ENCODE measurements around the gene KIF16B.

Gene KIF16B

DNA sequence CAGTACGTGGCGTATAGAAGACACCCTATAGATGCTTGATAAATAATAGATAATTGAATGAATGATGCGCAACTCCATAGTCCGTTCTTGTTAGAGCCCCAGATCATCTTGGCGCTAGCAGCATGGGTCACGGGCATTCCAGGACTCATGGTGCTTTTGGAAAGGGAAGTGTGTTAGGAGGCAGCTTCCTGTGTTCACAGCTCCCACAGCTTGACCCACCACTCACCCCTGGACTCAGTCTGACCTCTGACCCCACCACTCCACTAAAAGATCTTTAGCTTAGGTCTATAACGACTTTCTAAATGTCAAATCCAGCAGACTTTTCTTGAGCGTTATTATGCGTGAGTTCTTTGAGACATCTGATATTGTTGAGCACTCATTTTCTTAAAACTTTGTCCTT lies 35.8 kb upstream of the KIF16B start:
- Histone ChIP-seq H3K36me3 (ENCODE audit: control insufficient read depth, insufficient read depth, low read length) (no peaks in the 10 kb centered on the region), H3K4me3 (replicated peaks; ENCODE audit: low read depth, low read length) (no peak overlapping the region), H3K27me3 (replicated peaks; ENCODE audit: control insufficient read depth, insufficient read depth, low read length) (no peaks in the 10 kb centered on the region)
- DNase-seq (ENCODE audit: extremely low read depth, insufficient read length): no peak
- TF ChIP-seq, protein P1, sequence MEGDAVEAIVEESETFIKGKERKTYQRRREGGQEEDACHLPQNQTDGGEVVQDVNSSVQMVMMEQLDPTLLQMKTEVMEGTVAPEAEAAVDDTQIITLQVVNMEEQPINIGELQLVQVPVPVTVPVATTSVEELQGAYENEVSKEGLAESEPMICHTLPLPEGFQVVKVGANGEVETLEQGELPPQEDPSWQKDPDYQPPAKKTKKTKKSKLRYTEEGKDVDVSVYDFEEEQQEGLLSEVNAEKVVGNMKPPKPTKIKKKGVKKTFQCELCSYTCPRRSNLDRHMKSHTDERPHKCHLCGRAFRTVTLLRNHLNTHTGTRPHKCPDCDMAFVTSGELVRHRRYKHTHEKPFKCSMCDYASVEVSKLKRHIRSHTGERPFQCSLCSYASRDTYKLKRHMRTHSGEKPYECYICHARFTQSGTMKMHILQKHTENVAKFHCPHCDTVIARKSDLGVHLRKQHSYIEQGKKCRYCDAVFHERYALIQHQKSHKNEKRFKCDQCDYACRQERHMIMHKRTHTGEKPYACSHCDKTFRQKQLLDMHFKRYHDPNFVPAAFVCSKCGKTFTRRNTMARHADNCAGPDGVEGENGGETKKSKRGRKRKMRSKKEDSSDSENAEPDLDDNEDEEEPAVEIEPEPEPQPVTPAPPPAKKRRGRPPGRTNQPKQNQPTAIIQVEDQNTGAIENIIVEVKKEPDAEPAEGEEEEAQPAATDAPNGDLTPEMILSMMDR (IDR thresholded peaks at IDR 0.05; ENCODE audit: insufficient read depth, low read length, poor library complexity, severe bottlenecking): no peak

GRCh38 chr20:16608277-16608650 lies 35.0 kb upstream of the KIF16B start:
- H3K27me3 ChIP-seq (replicated peaks; ENCODE audit: control insufficient read depth, insufficient read depth, low read length): no peaks in the 10 kb centered on the region
- no peaks in the 10 kb centered on the region for H3K36me3 ChIP-seq (ENCODE audit: control insufficient read depth, insufficient read depth, low read length)
- TF ChIP-seq, protein P1 (IDR thresholded peaks at IDR 0.05; ENCODE audit: insufficient read depth, low read length, poor library complexity, severe bottlenecking): no peak
- H3K4me3 ChIP-seq (replicated peaks; ENCODE audit: low read depth, low read length): no peak overlapping the region
- no peak for DNase-seq (ENCODE audit: extremely low read depth, insufficient read length)

GRCh38 chr20:16607364-16608276 lies 34.4 kb upstream of the KIF16B start:
- no peak overlapping the region for H3K4me3 ChIP-seq (replicated peaks; ENCODE audit: low read depth, low read length)
- H3K36me3 ChIP-seq (ENCODE audit: control insufficient read depth, insufficient read depth, low read length): no peaks in the 10 kb centered on the region
- no peaks in the 10 kb centered on the region for H3K27me3 ChIP-seq (replicated peaks; ENCODE audit: control insufficient read depth, insufficient read depth, low read length)
- DNase-seq (ENCODE audit: extremely low read depth, insufficient read length): no peak
- TF ChIP-seq, protein P1 (IDR thresholded peaks at IDR 0.05; ENCODE audit: insufficient read depth, low read length, poor library complexity, severe bottlenecking): no peak

GRCh38 chr20:16606468-16607070 lies 33.3 kb upstream of the KIF16B start:
- Histone ChIP-seq H3K27me3 (replicated peaks; ENCODE audit: control insufficient read depth, insufficient read depth, low read length) (no peaks in the 10 kb centered on the region), H3K36me3 (ENCODE audit: control insufficient read depth, insufficient read depth, low read length) (no peaks in the 10 kb centered on the region), H3K4me3 (replicated peaks; ENCODE audit: low read depth, low read length) (no peak overlapping the region)
- DNase-seq (ENCODE audit: extremely low read depth, insufficient read length): no peak
- TF ChIP-seq, protein P1 (IDR thresholded peaks at IDR 0.05; ENCODE audit: insufficient read depth, low read length, poor library complexity, severe bottlenecking): no peak

DNA sequence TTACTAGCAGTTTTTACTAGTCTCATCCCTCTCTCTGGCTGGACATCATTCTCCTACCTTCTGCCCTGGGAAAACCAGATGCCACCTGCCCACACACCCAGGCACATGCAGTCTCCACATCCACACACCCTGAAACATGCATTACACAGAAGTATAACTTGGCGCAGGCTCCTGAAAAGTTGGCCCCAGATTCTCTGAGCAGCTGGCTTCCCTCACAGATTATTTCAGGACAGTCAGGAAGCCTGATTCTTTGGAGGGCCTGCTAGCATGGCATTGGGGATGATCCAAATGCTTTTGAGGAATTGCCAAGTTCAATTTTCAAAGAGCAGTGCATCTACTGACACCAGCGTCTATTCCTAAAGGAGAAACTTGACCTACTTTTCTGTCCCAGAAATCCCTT lies 27.8 kb upstream of the KIF16B start:
- H3K27me3 ChIP-seq (replicated peaks; ENCODE audit: control insufficient read depth, insufficient read depth, low read length): no peaks in the 10 kb centered on the region
- no peaks in the 10 kb centered on the region for H3K36me3 ChIP-seq (ENCODE audit: control insufficient read depth, insufficient read depth, low read length)
- DNase-seq (ENCODE audit: extremely low read depth, insufficient read length): no peak
- no peak overlapping the region for H3K4me3 ChIP-seq (replicated peaks; ENCODE audit: low read depth, low read length)
- TF ChIP-seq, protein P1 (IDR thresholded peaks at IDR 0.05; ENCODE audit: insufficient read depth, low read length, poor library complexity, severe bottlenecking): no peak
